CD14-positive monocyte (primary cell): ENCODE results near the gene SPDYE3. TPM values are rescaled to one million over a fixed set of nuclear protein-coding genes. Genes with fewer than 3 reads are reported as not detected.
A peak's percentile ranks its signal among the peaks of the same experiment; 100 is the strongest.
"Not testable (repeated sequence)": the region's sequence is repeated elsewhere in the genome, so short reads cannot be mapped to it uniquely, and the experiment has no call there.

Experiments
- DNase-seq, 3 donors: peaks; one replicate each; pipeline ENCODE4 v3.0.0-alpha.2; 2011 to 2022
- H2AFZ ChIP-seq: 2 replicates; pipeline ENCODE4 v1.6.0; 2012; ENCODE audit warnings: mild to moderate bottlenecking, low read depth, low read length, inconsistent platforms; ENCODE audit not compliant: insufficient read depth, poor library complexity, severe bottlenecking
- H3K27ac ChIP-seq, 2 donors: 1 replicate in 1 of 2; 2 replicates in 1 of 2; pipeline ENCODE4 v1.5.1; 2012 to 2013; ENCODE audit warnings: low read length in 2 of 2, control low read depth in 1 of 2, inconsistent platforms in 1 of 2, low read depth in 1 of 2, mild to moderate bottlenecking in 1 of 2
- H3K27me3 ChIP-seq, 2 donors: one replicate each; pipeline versions ENCODE4 v1.6.0 to v1.6.1; 2011 to 2013; ENCODE audit warnings: low read length in 2 of 2; ENCODE audit not compliant: control insufficient read depth in 2 of 2, insufficient read depth in 2 of 2
- H3K36me3 ChIP-seq, 2 donors: replicated peaks in 1 of 2; 1 replicate in 1 of 2; 2 replicates in 1 of 2; pipeline versions ENCODE4 v1.5.1 to v1.6.1; 2012 to 2013; ENCODE audit warnings: low read length in 2 of 2, control low read depth in 1 of 2, inconsistent platforms in 1 of 2, mild to moderate bottlenecking in 1 of 2; ENCODE audit not compliant: insufficient read depth in 2 of 2, control insufficient read depth in 1 of 2
- H3K4me1 ChIP-seq, 2 donors: 1 replicate in 1 of 2; 2 replicates in 1 of 2; pipeline versions ENCODE4 v1.5.1 to v1.6.1; 2012 to 2013; ENCODE audit warnings: low read length in 2 of 2, control low read depth in 1 of 2, inconsistent platforms in 1 of 2, mild to moderate bottlenecking in 1 of 2, moderate library complexity in 1 of 2; ENCODE audit not compliant: insufficient read depth in 2 of 2, control insufficient read depth in 1 of 2
- H3K4me2 ChIP-seq: replicated peaks from 2 replicates; pipeline ENCODE3; 2012; ENCODE audit warnings: low read length, moderate library complexity, mild to moderate bottlenecking; ENCODE audit not compliant: poor library complexity, severe bottlenecking; ENCODE audit errors: extremely low read depth
- H3K4me3 ChIP-seq, 3 experiments: fragments of 200-600 bp in 1 of 3; sonication (generic) in 1 of 3; replicated peaks in 1 of 3; 1 replicate in 2 of 3; 2 replicates in 1 of 3; pipeline ENCODE4 v1.5.1; 2011 to 2013; ENCODE audit warnings: low read length in 3 of 3, mild to moderate bottlenecking in 3 of 3, control low read depth in 2 of 3, low read depth in 2 of 3, inconsistent platforms in 1 of 3, moderate library complexity in 1 of 3
- H3K79me2 ChIP-seq: 2 replicates; pipeline ENCODE4 v1.6.0; 2012; ENCODE audit warnings: mild to moderate bottlenecking, control low read depth, inconsistent platforms, low read length, moderate library complexity; ENCODE audit not compliant: insufficient read depth
- H3K9ac ChIP-seq: 2 replicates; pipeline ENCODE4 v1.6.0; 2017; ENCODE audit warnings: low read length, mild to moderate bottlenecking; ENCODE audit not compliant: insufficient read depth, poor library complexity, severe bottlenecking
- H3K9me3 ChIP-seq, 2 donors: replicated peaks in 1 of 2; 1 replicate in 1 of 2; 2 replicates in 1 of 2; pipeline versions ENCODE4 v1.5.1 to v1.6.1; 2012 to 2013; ENCODE audit warnings: low read length in 2 of 2, control low read depth in 1 of 2; ENCODE audit not compliant: control insufficient read depth in 1 of 2, insufficient read depth in 1 of 2
- H4K20me1 ChIP-seq: 2 replicates; pipeline ENCODE4 v1.6.0; 2012; ENCODE audit warnings: mild to moderate bottlenecking, low read length, control low read depth, moderate library complexity; ENCODE audit not compliant: insufficient read depth
- H3K27ac Mint-ChIP-seq, 7 donors: one replicate each; pipeline ENCODE4 v1.8.0; 2020; ENCODE audit warnings: mild to moderate bottlenecking in 7 of 7, mixed read lengths in 7 of 7, moderate library complexity in 6 of 7, inconsistent platforms in 2 of 7
- H3K27me3 Mint-ChIP-seq, 3 donors: one replicate each; pipeline ENCODE4 v1.8.0; 2021 to 2022; ENCODE audit warnings: low read depth in 3 of 3, mild to moderate bottlenecking in 3 of 3, mixed read lengths in 3 of 3, moderate library complexity in 3 of 3, inconsistent platforms in 1 of 3
- H3K36me3 Mint-ChIP-seq, 2 donors: one replicate each; pipeline ENCODE4 v1.8.0; 2020; ENCODE audit warnings: mixed read lengths in 2 of 2, inconsistent platforms in 1 of 2, mild to moderate bottlenecking in 1 of 2
- H3K4me1 Mint-ChIP-seq: one replicate; pipeline ENCODE4 v1.8.0; 2020; ENCODE audit warnings: mild to moderate bottlenecking, mixed read lengths
- H3K4me3 Mint-ChIP-seq, 2 donors: one replicate each; pipeline ENCODE4 v1.8.0; 2020; ENCODE audit warnings: mild to moderate bottlenecking in 2 of 2, mixed read lengths in 2 of 2, moderate library complexity in 1 of 2
- H3K9me3 Mint-ChIP-seq, 7 donors: one replicate each; pipeline ENCODE4 v1.8.0; 2020 to 2022; ENCODE audit warnings: mixed read lengths in 7 of 7, mild to moderate bottlenecking in 6 of 7, moderate library complexity in 6 of 7, inconsistent platforms in 2 of 7
- WGBS: methylation state at CpG from one replicate; pipeline ENCODE4 v1.1.5; 2013; ENCODE audit warnings: missing lambda C conversion rate; ENCODE audit not compliant: insufficient coverage; 5-methylcytosine and 5-hydroxymethylcytosine counted together
- intact Hi-C, 2 donors: fragments of 100-400 bp; cut with micrococcal nuclease; formaldehyde crosslinking; loops; one replicate each; pipeline versions ENCODE4 v1.15.0 to v1.15.1; 2023
- polyA plus RNA-seq, 3 donors: library from polyadenylated mRNA; depleted of rRNA in 1 of 3; unstranded in 2 of 3; stranded (reverse) in 1 of 3; fragments of 300-500 nt in 2 of 3; fragments of >200 nt in 1 of 3; fragmentation: Illumina TruSeq in 2 of 3; gene quantifications; 1 replicate in 2 of 3; 2 replicates in 1 of 3; pipeline ENCODE4 v1.2.3, GENCODE V29; 2012 to 2021

The SPDYE3 gene
- polyA plus RNA-seq, 3 donors = 0.58 to 1.2 TPM; not detected in 1

- H3K9me3 Mint-ChIP-seq, H3K36me3 ChIP-seq, H3K27ac ChIP-seq, H3K27me3 ChIP-seq, H3K4me3 Mint-ChIP-seq, DNase-seq, H3K79me2 ChIP-seq, H3K36me3 Mint-ChIP-seq, H4K20me1 ChIP-seq, H3K4me1 ChIP-seq, H3K9me3 ChIP-seq, H2AFZ ChIP-seq, H3K4me2 ChIP-seq, H3K27ac Mint-ChIP-seq, H3K4me3 ChIP-seq, H3K9ac ChIP-seq: not testable (repeated sequence)
- intact Hi-C loops = loop anchor here (10.0 kb wide), 1 partner anchor 75 kb away; no protein-coding TSS in a partner anchor
- WGBS = 94% methylated on average over 8 of the region's 14 CpGs
- H3K27me3 Mint-ChIP-seq = peaks cover 13 to 25% (median 19%) of the 10 kb centered on the region in 3 donors
- peaks cover 13% of the 10 kb centered on the region for H3K4me1 Mint-ChIP-seq
Observed at GRCh38 chr7:100269306-100270045, 38.0 kb upstream of the SPDYE3 start.

GRCh38 chr7:100270046-100270918 lies 37.2 kb upstream of the SPDYE3 start:
- not testable (repeated sequence) for H3K36me3 Mint-ChIP-seq, H3K27ac Mint-ChIP-seq, H3K9ac ChIP-seq, H3K4me1 ChIP-seq, H3K4me2 ChIP-seq, H3K9me3 ChIP-seq, H3K27me3 ChIP-seq, DNase-seq, H3K79me2 ChIP-seq, H2AFZ ChIP-seq, H3K9me3 Mint-ChIP-seq, H4K20me1 ChIP-seq, H3K27ac ChIP-seq, H3K4me3 ChIP-seq, H3K36me3 ChIP-seq
- Mint-ChIP-seq H3K4me1 (peaks cover 17% of the 10 kb centered on the region), H3K4me3 (peak overlapping the region in 1 of 2 donors; percentile 84), H3K27me3 (peaks cover 13 to 25% (median 19%) of the 10 kb centered on the region in 3 donors)
- WGBS = 81% methylated on average over 10 of the region's 23 CpGs
- intact Hi-C loops = loop anchor here (10.0 kb wide), 1 partner anchor 75 kb away; no protein-coding TSS in a partner anchor

- H3K27ac Mint-ChIP-seq = peak overlapping the region in 1 of 7 donors; percentile 3
- Histone ChIP-seq H3K4me3 (peak overlapping the region in 1 of 3 experiments; percentile 71), H3K4me1 (peaks cover 12 to 16% of the 10 kb centered on the region in 2 donors)
- not testable (repeated sequence) for DNase-seq, H3K9me3 ChIP-seq, H3K27me3 ChIP-seq, H3K27ac ChIP-seq, H3K36me3 ChIP-seq, H3K36me3 Mint-ChIP-seq, H3K79me2 ChIP-seq, H2AFZ ChIP-seq, H3K4me2 ChIP-seq, H3K9me3 Mint-ChIP-seq, H3K9ac ChIP-seq, H4K20me1 ChIP-seq
- WGBS = 0% methylated on average over 1 of the region's 29 CpGs
- peaks cover 23% of the 10 kb centered on the region for H3K4me1 Mint-ChIP-seq
- H3K4me3 Mint-ChIP-seq = peak overlapping the region; percentile 74 to 84
- intact Hi-C loops = loop anchor here (10.0 kb wide), 1 partner anchor 74 kb away; no protein-coding TSS in a partner anchor
- H3K27me3 Mint-ChIP-seq = peaks cover 13 to 25% (median 19%) of the 10 kb centered on the region in 3 donors
Observed at GRCh38 chr7:100270941-100271593, 36.4 kb upstream of the SPDYE3 start.
